HG02798 (cell line): ENCODE data around the gene TSPAN15.

Experiments used
- ATAC-seq: cut with Tn5 transposase; IDR thresholded peaks from one replicate; pipeline ENCODE4 v1.9.1; 2021; ENCODE audit warnings: mild to moderate bottlenecking; ENCODE audit not compliant: unreplicated experiment, poor library complexity

Gene TSPAN15

DNA sequence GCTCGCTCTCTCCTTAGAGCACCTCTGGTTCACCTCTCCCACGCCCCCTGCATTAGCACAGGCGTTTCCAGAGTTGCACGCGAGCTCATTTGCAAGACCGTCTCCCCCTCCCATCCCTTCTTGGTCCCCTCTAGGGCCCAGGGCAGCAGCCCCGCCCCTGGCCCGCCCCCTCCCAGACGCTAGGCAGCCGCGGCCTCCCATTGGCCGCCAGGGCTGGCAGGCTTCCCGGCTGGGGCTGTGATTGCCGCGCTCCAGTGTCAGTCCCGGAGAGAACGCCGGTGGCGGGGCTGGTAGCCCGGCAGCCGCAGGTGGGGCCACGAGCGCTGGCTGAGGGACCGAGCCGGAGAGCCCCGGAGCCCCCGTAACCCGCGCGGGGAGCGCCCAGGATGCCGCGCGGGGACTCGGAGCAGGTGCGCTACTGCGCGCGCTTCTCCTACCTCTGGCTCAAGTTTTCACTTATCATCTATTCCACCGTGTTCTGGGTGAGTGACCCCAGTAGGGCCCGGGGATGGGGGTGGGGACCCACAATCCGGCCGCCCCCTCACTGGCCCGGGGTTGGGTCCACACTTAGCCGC lies at the start of gene TSPAN15:
Gene TSPAN15, plus strand, starts transcription at position 257 of the 575 bp plus-strand sequence. Its CDS starts 130 bp downstream, at position 387.
- ATAC-seq = peak; percentile 94

DNA sequence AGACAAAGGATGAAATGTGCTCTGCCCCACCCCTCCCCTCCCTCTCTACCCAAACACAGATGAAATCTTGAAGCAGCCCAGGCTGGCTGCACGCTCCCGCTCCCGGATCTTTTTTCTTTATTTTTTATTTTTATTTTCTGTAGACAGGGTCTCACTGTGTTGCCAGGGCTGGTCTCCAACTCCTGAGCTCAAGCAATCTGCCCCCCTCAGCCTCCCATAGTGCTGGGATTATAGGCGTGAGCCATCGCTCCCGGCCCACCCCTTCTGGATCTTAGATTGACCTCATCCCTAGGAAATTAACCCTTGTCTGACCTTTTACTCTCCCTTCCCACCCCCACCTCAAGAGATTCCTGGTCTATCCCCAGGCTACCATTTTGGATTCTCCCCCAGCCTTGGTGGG lies 48.9 kb upstream of the TSPAN15 start:
- ATAC-seq = no peak

DNA sequence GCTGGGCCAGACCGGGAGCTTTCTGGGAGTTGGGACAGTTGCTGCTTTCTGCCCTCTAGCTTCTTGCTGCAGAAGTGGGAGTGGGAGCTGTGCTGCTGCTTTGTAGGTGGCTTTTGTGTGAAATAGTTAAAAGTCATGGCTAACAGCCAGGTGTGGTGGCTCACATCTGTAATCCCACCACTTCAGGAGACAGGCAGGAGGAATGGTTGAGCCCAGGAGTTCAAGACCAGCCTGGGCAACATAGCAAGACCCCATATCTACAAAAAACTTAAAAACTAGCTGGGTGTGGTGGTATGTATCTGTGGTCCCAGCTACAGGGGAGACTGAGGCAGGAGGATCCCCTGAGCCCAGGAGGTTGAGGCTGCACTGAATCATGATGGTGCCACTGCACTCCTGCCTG lies 48.2 kb upstream of the TSPAN15 start:
- no peak for ATAC-seq

DNA sequence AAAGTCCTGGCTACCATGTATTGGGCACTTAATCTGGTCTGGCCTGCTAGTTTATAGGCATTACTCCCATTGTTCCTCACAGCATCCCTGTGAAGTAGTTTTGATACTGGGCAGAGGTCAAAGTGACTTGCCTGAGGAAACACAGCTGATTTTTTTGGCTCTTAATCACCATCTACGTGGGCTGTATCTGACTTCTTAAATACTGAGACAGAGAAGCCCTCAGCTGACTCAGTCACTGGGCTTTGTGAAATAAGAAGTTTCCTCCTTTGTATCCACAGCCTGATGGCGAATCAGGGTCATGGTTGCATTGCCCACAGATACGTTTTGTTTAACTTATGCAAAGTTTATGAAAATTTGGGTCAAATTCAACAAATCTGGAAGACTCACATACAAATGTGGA lies 47.7 kb upstream of the TSPAN15 start:
- no peak for ATAC-seq

DNA sequence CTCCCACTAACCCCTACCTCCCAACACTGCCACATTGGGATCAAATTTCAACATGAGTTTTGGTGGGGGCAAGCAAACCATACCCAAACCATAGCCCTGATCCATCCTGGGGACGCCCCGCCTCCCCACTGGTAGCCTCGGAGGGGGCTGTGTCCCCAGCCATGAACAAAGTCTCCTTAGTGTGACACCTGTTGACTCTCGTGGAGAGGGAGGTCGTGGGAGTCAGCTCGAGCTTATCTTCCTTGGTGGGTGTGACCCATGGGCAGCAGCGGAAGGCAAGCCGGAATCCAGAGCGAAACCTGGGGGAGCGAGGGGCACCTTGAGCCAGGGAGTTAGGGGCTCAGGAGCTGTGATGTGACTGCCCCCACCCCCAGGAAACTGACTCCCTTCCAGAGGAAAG lies 46.5 kb upstream of the TSPAN15 start:
- ATAC-seq = no peak

DNA sequence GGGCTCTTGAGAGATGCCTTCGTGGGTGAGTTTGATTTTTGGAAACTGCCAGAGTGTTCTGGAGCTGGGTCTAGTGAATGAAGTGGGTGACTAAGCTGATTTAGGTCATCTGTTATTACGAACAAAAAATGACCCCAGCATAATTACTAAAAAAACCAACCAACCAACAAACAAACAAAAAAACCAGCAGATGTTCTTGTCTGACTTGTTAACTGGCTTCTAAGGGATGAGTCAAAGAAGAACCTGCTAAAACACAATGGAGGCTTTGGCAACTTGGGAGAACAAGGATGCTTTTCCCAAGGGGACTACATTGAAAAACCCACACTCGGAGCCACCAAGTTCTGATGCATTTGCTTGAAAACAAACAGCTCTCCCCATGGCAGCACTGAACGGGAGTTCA lies 46.0 kb upstream of the TSPAN15 start:
- ATAC-seq = no peak

DNA sequence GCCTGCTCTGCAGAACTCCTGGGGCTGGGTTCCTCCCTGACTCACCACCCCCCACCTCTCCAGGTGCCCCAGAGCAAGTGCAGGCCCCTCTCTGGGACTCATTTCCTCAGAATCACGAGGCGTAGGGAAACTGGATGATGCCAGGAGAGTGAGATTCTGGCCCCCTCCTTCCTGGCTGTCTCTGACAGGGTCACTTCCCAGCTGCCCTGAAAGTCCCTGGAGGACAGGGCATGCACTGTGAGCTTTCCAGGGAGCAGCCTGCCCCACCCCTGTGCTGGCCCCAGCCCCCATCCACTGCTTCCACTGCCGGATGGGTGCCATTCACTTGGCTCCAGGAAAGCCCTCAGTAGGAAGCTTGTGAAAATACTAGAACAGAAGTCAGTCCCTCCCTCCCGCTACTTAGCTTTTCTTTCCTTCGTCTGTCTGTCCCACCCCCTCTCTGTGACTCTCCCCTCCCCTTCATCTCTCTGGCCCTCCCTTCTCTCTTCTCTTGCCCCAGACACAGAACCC lies 44.9 kb upstream of the TSPAN15 start:
- no peak for ATAC-seq

DNA sequence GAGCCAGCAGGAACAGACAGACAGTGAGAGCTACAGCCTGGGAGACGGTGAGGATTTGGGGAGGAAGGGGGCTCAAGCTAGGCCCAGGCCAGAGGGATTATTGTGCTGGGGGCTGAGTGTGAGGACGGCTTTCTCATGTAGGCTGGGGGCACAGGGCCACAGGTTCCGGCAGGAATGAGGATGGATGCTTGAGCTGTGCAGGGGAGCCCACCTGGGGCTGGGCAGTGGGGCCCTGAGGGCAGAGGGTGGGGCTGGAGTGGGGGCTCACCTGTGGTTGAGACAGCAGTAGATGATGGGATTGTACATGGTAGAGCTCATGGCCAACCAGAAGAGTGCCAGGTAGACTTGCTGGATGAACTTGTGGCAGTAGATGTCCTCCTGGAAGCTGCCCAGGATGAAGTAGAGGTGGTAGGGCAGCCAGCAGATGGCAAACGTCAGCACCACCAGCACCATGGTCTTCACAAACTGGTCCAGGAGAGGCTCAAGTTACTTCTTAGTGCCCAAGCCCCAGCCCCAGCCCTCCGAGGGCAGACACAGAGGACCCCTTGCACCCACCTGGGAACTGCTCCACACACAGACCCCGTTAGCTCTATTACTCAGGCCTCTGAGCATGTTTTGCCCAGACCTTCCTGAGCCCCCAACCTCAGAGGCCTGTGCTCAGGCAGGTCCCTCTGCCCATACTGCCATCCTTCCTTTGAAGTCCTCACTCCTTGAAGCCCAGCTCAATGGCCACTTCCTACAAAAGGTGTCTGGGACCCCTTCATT lies 44.3 kb upstream of the TSPAN15 start:
- ATAC-seq = no peak

DNA sequence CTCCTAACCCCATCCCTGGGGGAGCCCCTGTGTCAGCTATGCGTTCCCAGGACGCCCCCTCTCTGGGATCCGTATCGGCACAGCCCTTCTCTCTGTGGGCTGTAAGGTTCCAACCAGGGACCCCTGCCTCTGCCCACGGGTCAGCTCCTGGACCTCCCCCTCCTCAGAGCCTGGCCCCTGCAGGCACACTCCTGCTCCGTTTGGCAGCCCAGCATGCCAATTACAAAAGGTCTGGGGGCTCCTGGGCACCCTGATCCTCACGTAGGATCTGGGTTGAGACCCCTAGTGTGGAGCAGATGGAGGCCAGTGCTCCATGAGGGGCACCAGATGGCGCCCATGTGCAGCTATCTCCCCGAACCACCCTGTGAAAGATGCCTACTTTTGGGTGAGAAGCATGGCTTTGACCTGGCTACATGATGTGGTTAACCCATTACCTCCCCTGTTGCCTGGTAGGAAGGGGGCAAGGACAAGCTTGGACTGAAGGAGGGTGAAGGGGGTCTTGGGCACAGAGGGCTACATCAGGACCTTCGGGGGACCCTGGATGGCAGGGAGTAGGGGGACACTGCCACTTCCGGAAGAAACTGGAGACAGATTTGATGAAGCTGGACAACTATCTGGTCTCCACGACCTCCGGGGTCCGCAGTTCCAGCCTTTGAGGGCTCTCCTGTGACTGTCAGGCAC lies 43.5 kb upstream of the TSPAN15 start:
- no peak for ATAC-seq

DNA sequence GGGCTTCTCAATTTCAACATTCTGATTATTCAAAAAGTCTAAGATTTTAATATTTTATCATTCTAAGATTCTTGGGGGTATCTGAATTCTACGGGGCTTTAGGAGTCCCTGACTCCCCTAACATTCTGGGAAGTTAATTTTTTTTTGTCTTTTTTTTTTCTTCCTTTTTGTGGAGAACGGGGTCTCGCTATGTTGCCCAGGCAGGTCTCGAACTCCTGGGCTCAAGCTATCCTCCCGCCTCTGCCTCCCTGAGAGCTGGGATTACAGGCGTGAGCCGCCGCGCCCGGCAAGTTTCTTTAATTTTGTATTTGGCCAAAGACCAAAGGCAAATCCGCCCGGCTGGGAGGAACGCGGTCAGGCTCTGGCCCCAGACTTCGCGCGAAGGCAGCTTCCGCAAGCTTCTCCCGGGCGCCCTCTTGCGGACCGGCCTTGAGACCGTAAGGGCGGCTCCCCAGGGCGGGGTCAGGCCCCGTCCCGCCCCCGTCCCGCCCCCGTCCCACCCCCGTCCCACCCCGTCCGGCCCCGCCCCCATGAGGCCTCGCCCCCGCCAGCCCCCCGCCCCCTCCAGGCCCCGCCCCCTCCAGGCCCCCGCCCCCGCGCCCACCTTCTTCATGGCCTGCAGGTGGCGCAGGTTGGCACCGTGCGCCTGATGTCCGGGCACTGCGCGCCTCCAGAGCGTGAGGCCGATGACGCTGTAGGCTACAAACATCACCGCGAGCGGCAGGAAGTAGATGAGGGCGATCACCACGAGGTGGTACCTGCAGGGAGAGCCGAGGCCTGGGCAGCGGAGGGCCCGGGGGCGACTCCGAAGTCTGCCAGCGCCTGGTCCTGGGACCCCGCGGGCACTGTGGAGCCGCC lies 42.7 kb upstream of the TSPAN15 start:
- ATAC-seq = peak; percentile 89

DNA sequence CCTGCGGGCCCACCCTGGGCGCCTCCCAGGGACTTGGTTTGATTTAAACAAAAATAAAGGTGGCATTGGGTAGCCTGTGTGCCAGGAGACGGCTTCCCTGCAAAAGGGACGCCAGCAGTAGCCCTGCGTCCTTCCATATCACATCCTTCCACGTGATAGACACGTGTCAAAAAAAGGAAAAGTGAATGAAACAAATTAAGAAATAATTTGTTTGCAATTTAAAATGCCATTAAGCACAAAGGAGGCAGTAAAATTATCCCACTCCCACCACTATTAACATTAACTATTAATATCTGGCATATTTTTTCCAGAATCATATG lies 42.1 kb upstream of the TSPAN15 start:
- ATAC-seq = no peak

DNA sequence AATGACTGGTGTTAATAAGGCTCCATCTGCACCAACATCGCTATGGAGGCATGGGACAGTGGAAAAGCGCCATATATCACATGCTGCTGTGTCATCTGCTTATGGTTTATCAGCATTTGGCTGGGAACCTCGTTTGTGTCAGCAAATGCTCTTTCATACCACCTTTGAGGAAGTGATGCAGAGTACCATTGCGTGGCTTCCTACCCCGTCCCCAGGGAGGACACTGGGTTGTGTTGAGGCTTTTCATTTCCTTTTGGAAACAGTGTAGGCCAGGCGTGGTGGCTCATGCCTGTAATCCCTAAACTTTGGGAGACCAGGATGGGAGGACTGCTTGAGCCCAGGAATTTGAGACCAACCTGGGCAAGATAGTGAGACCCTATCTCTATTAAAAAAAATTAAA lies 41.3 kb upstream of the TSPAN15 start:
- no peak for ATAC-seq

DNA sequence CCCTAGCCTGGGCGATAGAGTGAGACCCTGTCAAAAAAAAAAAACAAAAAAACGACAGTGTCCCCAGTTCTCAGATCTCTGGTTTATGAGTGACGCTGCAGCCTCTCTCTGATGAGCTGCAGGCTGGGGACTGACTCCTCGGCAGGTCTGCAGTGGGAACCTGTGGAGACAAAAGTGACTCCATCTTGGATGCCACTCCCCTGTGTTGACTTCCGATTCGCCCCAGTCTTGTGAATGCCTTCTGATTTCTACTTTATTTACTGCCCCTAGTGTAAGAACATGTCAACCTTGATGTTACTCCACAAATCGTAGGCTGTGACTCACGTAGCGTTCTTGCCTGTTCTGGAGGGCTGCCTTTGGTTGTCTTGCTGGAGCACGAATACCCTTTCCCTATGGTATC lies 40.8 kb upstream of the TSPAN15 start:
- ATAC-seq = no peak

DNA sequence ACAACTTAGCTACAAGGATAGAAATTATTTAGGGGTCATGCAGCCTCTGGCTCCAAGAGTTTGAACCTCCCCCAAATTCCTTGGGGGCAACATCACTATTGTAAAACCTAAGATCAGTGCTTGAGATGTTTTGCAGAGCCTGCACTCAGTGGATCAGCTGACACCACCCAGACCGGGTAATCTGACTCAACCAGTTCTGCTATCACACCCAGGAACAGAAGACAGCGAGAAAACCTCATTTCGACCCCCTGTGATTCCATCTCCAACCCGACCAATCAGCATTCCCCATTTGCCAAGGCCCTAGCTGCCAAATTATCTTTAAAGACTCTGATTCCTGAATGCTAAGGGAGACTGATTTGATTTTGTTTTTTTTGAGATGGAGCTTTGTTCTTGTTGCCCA lies 39.8 kb upstream of the TSPAN15 start:
- ATAC-seq = no peak

DNA sequence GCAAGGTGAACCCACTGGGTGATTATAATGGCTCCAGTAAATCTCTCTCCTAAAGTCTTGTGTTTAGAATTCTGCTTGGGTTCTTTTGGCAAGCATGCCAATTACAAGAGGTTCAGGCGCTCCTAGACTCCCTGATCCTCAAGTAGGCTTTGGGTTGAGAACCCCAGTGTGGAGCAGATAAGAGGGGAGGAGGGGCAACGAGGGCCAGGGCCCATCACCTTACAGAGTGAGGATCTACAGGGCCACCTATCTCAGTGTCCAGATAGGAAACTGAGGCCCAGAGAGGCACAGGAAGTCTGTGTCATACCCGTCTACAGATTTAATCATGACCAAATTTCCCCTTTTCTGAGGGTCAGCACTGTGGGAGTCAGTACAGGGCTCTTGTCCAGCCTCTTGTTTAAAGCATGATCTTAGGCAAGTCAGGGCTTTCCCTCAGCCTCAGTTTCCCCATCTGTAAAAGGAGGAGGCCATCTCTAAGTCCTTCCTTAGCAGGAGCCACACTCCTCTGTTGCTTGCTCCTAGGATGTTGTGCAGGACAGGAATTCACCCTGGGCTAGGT lies 39.0 kb upstream of the TSPAN15 start:
- no peak for ATAC-seq

DNA sequence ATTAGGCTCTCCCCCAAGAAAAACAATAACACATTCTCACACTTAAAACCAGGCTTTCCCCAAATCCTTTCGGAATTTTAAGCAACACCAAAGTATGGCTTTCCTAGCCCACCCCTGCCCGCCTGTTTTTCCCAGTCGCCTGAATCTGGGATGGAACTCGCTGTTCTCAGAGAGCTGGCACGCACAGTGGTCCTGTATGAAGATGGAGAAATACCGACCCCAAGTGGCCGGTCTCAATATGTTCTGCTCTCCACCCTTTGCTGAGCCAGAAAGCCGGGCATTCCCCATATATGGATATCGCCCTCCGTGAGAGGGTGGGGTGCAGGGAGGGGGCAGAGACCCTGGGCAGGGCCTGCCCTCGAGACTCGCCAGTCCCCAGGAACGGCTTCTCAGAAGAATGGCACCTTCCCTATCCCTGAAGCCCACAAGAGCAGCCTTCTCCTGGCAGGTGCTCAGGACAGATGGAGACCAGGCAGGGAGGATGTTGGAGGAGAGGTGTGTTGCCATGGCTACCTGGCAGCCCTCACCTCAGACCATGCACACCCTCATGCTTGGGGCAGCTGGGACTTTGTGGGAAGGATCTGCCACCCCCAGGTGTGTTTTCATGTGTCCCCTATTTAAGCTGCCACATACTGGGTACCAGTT lies 37.9 kb upstream of the TSPAN15 start:
- no peak for ATAC-seq

DNA sequence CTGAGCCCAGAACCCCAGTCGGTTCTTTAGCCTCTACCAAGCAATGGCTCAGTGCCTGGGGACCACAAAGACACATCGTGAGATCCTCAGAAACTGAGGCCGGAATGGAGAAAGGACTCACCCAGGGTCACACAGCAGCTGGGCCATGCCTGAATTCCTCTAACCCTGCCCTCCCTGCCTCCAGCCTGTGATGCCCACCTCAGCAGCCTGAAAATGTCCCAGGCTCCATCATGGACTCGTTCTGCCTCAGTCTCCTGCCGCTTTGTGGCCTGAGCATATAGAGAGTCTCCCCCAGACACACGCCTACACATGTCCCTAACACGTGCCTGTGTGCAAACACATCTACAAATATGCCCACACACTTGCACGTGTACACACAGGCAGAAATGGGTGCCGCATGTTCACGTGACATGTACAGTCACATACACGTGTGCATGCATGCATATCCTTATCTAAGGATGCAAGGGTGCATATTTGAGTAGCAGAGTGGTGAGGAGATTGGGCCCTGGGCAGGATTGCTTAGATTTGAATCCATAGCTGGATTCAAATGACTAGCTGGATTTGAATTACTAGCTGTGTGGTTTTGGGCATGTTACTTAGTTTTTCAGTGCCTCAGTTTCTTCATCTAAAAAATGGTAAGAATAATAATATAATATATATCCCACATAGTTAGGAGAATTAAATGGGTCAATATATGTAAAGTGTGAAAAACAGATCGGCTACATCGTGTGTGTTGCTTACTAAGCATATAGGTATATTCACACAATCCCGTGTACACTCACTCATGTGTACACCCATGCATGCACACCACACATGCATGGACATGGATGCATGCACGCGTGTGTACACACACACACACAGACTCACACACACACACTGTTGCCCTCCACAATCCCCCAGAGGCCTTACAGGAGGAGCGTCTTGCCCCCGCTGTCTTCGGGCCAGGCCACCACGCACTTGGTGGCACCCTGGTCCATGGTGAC lies 36.9 kb upstream of the TSPAN15 start:
- no peak for ATAC-seq

DNA sequence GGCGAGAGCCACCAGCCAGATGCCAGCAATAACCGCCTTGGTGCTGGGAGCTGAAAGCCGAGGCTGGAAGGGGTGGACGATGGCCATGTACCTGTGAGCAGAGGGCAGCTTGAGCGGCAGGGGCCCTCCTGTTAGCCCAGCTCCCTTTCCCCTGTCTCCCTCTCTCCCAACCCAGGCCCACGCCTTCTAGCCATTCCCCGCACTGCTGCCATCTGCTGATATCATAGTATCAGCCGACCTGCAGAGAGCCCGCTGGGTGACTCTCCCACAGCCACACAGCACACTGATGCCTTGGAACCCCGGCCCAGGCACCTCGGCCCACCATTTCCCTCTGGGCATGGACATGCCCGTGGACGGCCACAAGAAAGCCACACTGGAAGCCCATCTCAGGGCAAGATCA lies 36.2 kb upstream of the TSPAN15 start:
- ATAC-seq = no peak

DNA sequence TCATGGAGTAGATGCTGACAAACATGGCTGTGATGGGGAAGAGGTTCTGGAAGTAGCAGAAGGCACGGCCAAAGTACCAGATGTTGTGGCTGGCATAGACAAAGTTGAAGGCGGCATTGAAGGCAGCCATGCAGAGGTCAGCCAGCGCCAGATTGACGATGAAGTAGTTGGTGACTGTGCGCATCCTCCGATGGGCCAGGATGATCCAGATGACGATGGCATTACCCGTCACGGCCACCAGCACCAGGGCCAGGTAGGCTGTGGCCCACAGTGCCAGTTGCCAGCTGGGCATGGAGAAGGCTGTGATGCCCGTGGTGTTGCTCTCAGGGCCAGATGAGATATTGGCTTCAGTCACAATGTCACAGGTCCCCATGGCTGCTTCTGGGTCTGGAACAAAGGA lies 35.3 kb upstream of the TSPAN15 start:
- no peak for ATAC-seq
